ENCODE data around the gene PGM1. TPM values are rescaled to one million over a fixed set of nuclear protein-coding genes. Genes with fewer than 3 reads are reported as not detected.

PGM1 gene
- total RNA-seq, 1 donor from 2014 or later = 37.2 TPM

DNA sequence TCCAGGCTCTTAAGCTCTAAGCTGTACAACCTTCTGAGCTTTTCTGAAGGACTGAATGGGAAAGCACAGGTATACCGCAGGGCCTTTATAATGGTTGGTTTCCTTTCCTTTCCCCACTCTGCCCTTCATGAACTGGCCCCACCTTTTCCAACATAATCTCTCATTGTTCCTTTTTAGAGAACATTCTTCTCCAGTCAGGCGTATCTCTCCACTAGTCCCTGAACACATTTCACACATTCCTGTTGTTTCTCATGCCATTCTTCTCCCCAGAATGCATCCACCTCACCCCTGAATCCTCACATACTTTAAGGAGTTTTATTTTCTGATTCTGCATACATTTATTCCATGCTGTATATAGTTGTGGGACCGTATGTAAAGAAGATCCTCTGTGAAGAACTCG lies 41.3 kb downstream of the PGM1 start:
- ATAC-seq = no peak

DNA sequence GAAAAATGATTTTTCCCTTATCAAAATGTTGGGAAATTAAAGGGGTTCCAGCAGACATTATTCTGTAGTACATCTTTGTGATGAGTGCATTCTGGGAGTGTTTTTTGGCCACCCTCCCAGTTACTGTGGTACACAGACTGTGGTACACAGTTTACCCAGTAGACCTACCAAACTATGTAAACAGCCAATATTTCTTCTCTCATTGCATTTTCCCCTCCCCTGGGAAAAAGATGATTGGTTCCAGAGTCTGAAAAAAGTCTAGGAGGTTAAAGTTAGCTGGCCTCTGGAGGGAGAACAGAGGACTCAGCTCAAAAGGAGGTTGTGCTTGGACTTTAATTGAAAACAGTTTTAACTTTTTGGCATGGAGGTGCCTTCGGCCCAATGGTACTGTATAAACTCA lies 42.5 kb downstream of the PGM1 start:
- no peak for ATAC-seq

DNA sequence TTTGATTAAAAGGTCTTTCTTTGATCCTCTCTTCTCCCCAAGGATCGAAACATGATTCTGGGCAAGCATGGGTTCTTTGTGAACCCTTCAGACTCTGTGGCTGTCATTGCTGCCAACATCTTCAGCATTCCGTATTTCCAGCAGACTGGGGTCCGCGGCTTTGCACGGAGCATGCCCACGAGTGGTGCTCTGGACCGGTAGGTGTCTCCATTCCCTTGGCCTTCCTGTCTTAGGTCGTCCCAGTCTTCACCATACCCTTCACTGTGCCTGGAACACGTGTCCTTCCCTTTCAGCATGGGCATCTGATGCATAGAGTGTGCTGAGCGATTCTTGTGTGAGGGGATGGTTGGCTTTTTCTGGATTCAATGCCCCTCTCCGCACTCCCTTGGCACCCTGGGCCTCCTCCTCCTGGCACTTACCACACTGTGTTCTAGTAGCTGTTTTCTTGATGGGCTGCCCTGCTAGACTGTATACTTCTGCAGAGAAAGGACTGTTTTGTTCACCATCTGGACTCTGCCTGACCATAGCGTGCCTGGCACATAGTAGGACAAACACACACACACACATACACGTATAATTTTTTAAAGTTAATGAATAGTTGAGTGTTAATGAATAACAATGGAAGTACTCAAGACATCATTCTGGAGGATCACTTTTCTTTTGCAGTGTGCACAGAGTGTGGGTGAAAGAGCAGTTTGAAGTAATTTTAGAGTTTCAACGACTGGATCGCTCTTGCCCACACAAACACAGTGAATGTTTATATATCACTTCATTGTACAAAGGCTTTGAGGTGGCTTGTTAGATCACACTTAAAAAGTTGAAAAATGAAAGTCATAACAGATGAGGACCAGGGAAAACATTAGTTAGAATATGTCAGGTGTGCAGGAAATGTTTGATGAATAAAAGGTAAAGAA lies 43.2 kb downstream of the PGM1 start:
- no peak for ATAC-seq

DNA sequence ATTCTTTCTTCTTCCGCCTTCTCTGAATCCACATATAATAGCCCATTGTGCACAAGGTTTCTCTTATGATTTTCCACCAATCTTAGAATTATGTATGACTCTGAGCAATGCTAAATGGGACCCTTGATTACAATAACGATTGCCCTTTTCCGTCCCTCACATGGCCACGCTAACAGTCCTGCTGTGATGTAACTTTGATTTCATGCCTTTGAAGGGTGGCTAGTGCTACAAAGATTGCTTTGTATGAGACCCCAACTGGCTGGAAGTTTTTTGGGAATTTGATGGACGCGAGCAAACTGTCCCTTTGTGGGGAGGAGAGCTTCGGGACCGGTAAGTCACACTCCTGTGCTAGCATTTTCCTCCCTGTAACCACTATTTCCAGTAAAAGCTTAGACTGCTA lies 45.3 kb downstream of the PGM1 start:
- no peak for ATAC-seq

DNA sequence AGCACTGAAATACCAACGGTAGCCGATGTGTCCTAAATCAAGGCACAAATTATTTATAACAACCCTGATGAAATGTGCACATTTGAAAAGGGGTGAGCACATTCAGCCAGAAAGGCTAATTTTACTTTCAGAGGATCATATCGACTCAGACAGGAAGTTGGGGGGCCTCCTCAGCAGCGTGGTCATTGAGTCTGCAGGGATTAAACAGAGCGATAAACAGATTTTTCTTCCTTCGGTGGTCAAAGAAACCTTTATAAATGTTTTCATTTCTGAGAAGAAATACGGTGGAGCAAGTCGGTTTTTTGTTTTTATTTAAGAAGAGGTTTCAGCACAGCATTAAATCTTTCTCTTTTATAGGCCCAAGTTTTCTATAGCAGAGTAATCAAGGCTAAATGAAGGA lies 45.7 kb downstream of the PGM1 start:
- ATAC-seq = no peak

DNA sequence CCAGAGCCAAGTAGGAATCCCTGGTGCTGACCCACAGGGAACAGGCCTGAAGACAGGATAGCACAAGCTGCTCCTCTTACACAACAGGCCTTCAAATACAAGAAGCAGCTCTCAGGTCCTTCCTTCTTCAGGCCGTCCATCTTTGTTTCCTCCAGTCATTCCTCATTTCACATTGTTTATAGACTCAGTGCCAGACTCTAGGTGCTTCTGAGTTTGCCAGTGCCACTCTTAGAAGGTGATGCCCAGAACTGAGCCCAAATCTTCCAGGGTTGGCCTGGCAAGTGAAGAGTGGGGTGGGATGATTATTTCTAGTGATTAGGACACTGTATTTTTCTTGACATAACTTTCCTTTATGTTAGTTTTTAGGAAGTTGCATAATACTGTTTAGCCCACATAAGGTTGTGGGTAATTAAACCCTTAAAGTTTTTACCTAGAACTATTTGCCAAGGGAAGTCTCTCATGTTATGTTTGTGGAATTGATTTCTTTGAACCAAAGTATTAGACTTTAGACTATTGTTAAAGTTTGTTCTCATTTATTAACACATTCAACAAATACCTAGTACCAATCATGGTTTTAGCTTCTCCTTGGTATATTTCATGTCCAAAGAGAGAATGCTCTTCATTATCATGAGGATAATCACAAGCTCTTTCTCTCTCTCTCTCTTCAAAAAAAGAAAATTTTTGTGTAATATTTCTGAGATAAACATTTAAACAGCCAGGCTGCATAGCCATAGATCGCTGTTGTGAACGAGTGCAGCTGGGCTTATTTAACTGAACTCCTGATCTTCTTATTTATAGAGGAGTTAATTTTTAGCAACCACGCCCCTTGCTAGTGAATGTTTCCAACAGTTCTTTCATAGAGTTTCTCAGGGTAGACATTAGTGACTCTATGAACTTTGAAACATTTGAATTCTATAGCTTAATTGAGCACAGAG lies 47.7 kb downstream of the PGM1 start:
- no peak for ATAC-seq

DNA sequence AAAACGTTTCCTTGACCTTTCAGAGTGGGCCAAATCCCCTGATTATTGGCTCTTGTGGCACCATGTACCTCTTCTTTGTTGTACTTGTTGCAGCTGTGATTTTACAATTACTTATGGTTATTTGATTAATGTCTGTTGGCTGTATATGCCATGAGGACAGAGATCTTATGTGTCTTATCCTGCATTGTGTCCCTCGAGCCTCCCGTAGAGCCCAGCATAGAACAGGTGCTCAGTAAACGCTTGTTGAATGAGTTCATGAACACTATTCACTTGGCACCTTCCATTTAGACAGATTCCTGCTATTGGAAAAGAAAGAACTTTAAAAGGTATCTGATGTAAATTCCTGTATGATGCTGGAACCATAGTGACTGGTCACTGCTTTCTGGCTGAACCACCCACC lies 48.4 kb downstream of the PGM1 start:
- no peak for ATAC-seq

DNA sequence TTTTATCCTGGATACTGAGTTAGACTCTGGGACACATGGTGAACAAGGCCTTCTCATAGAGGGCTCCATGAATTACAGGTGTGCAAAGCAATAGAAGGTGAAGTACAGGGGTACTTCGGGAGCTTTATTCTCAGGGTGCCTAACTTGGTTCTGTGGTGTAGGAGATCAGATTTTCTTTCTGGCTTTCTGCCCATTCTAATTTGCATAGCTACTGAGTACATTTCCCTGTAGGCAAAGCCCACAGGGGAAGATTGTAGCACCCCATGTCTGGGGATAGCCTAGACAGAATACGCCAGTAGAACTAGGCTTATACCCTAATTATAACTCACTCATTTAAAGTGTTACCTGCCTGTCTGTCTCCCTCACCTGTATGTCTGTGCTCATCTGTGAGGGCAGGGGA lies 49.7 kb downstream of the PGM1 start:
- no peak for ATAC-seq

DNA sequence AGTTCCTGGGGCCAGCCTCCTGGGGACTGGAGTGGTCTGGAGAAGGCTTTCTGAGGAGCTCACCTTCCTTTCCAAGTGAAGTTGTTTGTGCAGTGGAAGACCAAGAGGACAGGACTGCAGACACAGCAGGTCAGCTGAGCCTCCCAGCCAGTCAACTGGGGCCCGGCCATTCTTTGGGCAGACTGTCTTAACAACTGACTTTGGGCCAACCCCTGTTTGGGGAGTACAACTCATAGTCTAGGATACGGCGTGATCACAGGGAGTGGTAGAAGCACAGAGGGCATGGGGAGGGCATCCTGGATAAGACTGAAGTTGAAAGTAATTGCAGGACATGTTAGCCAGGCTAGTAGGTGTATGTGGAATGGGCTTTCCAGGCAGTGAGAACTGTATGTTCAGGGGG lies 50.3 kb downstream of the PGM1 start:
- ATAC-seq = no peak

DNA sequence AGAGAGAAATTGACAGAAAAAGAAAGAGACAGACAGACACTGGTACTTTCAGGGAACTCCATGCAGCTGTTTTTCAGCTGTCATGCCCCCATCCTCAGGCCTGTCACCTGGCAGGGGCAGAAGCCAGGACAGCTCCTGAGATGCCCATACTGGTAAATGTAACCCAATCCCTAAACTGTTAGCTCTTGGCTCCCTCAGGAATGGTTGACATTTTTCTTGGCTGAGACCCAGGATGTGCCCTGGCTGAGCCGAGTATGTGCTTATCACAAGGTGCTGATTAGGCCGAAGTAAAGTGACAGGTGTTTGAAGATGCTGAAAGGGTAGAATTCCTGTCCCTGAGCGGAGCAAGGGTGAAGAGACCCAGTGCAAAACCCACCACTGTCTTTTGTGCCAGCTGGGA lies 50.7 kb downstream of the PGM1 start:
- no peak for ATAC-seq

DNA sequence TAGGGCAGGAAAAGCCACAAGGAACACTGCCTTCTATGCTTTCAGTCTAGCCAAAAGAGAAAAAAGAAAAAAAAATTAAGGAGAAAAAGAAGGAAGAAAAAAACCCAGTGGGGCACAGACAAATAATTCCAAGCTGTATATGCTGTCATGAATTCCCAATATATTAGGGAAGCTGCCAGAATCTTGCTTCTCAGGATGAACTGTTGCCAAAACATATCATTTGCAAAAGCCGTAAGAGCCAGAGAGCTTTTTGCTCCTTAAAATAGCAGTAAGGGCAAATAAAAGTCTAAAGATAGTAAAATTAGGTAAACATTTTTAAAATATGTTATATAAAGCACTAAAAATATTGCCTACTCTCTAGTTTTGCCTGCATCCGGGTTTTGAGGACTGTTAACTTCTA lies 52.1 kb downstream of the PGM1 start:
- ATAC-seq = no peak

DNA sequence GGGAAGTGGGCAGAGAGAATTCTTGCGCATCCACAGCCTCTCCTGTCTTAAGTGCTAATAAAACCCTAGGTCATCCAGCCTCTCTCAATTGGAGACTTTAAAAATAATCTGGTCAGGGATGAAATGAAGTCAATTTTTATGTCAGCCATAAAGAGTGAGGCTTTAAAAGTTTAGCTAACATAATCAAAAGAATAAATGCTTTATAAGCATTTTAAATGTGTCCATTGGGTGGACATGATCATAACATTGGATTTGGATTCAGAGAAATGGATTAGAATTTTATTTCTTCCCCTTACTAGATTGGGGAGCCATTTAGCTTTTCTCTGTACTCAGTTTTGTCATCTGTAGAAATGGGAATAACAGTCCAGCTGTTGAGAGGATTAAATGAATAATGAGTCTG lies 55.5 kb downstream of the PGM1 start:
- ATAC-seq = no peak

DNA sequence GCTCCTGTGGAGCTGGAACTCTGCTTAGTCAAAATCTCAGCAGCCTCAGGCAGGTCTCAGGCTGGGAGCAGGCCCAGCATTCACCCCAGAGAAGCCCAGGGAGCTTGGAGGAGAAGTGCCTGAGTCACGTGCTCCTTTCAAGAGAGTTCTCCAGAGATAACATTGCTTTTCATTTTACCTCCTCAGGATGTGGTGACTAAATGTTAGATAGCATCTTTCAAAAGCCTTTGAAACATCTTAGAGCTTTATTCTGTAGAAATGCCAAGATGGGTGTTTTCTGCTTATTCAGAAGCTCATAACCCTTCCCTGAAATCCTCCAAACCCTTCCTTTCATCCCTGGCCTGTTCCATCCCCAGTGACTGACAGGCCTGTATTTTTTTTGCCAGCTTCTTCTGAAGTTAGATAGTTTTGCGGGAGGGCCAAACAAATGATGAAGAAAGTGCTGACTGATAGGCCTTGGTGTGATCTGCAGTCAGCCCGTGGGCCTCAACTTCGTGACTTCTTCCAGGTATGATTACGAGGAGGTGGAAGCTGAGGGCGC lies 58.0 kb downstream of the PGM1 start:
- no peak for ATAC-seq

DNA sequence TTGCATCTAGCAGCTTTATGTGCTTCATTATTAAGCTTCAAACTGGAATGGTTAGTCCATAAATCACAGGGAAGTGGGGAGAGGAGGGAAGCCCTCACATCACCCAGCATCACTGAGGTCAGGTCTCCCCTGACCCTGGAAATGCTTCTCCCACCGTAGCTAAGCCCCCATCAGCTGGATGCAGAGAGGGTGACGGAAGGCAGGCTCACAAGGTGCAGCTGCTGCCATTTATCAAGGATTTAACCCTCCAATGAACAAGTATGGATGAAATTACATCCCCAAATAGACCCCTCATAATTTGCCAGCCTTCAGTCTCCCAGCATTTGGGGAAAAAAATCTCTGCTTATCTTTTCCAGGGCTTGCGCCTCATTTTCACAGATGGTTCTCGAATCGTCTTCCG lies 60.8 kb downstream of the PGM1 start:
- no peak for ATAC-seq

DNA sequence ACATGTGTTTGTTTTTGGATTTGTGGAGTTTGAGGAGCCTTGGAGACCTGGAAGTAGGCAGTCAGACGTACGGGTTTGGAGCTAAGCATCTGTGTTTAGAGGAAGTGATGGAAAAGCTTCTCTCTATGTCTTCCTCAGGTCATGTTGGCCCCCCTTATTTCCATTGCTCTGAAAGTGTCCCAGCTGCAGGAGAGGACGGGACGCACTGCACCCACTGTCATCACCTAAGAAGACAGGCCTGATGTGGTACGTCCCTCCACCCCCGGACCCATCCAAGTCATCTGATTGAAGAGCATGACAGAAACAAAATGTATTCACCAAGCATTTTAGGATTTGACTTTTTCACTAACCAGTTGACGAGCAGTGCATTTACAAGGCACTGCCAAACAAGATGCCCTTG lies 66.2 kb downstream of the PGM1 start:
- no peak for ATAC-seq

DNA sequence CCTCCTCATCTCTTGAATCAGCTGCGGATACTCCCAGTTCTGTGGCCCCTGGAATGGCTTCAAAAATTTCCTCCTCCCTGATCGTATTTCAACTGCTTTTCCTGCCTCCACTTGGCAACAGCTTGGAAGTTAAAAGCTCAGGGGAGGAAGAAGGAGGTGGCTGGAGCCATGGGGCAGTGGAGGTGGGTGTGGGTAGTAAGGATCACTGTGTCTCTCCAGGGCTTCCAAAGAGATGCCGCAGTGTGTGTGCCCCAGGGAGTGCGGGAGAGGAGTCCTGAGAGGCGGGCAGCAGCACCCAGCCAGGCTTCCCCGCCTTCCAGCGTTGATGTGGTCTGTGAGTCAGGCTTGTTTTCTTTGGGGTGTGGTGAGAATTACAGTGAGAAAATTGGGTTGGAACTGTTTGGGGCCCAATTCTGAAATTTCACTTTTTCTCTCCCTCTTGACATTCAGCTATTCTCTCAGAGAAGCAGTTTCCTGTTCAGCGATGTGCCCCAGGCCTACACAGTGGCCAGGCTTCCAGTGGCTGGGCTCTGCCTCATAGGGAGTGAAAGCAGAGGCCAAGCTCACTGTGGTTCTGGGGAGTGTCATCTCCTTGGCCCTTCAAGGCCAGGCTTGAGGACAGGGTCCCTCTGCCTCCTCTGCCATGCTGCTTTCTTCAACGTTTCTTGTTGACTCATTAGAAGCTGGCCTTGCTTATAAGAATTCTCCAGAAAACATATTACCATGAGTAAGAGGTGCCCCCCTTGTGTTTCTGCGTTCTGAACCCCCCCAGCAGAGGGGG lies 69.0 kb downstream of the PGM1 start:
- peak; percentile 77 for ATAC-seq

DNA sequence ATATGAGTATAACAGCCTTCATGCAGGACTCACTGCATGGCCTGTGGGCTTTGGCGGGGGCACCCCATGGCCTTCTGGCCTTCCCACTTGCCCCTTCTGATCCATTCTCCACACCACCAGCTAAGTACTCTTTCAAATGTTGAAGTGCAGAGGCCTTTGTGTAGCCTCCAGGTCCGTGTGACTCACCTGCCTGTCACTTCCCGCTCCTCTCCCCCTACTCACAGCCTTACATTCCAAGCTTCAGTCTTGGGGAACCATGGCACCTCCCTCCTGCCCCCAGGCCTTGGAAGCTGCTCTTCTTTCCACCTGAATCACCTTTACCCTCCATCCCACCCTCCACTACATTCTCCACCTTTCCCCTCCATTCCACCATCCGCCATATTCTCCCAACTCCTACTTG lies 69.6 kb downstream of the PGM1 start:
- peak; percentile 77 for ATAC-seq

DNA sequence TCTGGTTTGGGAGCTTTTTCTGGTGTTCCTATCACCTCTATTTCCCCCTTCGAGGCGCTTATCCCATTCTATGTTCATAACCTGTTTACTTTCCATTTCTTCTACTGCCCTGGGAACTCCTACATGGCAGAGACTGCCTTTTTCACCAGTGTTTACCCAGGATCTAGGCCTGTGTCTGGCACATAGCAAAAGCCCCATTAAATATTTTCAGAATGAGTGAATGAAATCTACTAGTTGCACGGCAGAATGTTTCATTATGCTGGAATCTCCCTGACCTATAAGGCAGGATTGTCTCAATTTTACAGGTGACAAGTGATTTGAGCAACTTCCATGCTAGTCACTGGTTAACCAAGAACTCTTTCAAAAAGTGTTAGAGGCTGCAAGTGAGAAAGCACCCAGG lies 70.1 kb downstream of the PGM1 start:
- no peak for ATAC-seq

DNA sequence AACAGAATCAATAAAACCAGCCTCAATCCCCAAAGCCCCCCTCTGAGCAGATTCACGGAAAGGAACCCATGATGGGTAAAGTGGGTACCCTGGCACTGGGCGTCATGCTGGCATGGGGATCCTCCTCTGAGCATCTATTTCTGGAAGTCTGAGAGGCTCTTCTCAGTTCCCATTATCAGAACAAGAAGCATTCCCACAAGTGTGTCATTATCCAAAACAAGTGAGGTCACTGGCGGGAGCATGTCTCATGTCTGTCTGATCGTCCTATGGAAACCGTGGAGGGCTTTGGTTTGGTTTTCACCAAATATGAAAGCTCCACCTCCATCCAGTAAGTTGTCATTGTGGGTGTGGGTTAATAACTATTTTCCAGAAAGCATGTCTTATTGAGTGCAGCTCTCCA lies 70.7 kb downstream of the PGM1 start:
- no peak for ATAC-seq

DNA sequence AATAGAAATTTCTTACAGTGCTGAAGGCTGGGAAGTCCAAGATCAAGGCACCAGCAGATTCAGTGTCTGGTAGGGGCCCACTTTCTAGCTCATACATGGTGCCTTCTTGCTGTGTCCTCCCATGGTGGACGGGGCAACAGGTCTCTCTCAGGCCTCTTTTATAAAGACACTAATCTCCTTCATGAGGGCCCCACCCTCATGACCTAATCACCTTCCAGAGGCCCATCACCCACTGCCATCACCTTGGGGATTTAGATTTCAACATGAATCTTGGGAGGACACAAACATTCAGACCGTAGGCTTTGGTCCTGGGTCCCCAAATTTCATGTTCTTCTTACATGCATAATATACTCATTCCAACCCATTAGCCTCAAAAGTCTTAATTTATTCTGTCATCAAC lies 71.5 kb downstream of the PGM1 start:
- no peak for ATAC-seq

DNA sequence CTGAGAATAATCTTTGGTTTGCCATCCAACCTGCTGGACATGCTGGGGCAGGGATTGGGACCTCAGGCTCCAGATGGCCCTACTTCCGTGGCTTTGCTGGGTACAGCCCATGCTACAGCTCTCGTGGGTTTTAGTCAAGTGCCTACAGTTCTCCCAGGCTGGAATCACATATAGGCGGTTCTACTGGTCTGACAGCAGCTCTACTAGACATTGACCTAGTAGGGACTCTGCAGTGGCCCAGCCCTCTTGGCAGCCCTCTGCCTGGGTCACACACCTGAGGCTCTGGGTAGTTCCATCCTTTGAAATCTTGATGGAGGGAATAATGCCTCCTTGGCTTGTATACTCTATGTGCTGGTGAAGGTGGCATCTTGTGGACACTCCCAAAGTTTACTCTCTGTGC lies 72.2 kb downstream of the PGM1 start:
- ATAC-seq = peak; percentile 89

DNA sequence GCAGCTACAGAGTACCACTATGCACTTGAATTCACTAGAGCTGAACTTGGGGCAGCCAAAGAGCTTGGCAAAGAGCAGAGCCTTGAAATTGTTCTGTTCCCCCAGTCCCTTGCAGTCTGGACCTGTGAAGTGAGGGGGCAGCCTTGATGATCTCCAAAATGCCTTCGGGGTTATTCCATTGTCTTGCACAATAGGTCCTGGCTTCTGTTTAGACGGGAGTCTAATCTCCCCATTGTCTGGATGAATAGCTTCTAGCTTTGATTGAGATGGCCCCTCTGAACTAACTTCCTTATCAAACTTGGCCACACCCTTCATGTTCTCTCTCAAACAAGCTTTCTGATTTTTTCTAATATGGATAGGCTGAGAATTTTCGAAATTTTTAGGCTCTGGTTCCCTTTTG lies 72.6 kb downstream of the PGM1 start:
- ATAC-seq = no peak

DNA sequence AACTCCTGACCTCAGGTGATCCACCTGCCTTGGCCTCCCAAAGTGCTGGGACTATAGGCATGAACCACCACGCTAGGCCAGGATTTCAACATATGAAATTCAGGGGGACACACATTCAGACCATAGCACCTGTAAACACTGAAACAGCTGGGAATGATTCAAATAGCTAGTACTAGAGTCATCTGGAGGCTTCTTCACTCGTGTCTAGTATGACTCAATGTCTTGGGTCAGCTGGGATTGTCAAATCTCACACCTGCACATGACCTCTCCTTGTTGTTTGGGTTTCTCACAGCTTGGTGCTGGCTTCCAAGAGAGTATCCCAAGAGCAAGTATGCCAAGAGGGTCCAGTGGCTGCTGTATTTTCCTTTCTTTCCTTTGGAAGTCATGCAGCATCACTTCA lies 75.1 kb downstream of the PGM1 start:
- no peak for ATAC-seq
